Endothelial cell of umbilical vein (primary cell): Measurements from ENCODE around the gene OVOL1. TPM values are rescaled to one million over a fixed set of nuclear protein-coding genes. Genes with fewer than 3 reads are reported as not detected.

Experiments used
- Bru-seq: library from RNA; stranded (reverse); fragments of 400-500 nt; gene quantifications from one replicate; lab custom pipeline; 2021; lab: Mats Ljungman, UMichigan
- BruChase-seq, 2 experiments: library from RNA; stranded (reverse); fragments of 400-500 nt; gene quantifications; one replicate each; lab custom pipeline; 2021; lab: Mats Ljungman, UMichigan
- BruUV-seq: library from RNA; stranded (reverse); fragments of 400-500 nt; replicated peaks from 2 replicates; lab custom pipeline; 2021; lab: Mats Ljungman, UMichigan
- CTCF ChIA-PET: fragments of 300-600, 350-600 bp; sonication (Branson Sonifier 250); formaldehyde crosslinking; loops from one replicate; lab custom pipeline; 2021; ENCODE audit warnings: antibody characterized with exemption, inconsistent platforms; lab: Charles Lee
- POLR2A ChIA-PET: fragments of 300-600, 350-600 bp; sonication (Branson Sonifier 250); formaldehyde crosslinking; loops from one replicate; lab custom pipeline; 2021; ENCODE audit warnings: antibody characterized with exemption, inconsistent platforms; lab: Charles Lee
- DNase-seq: peaks from one replicate; pipeline ENCODE4 v3.0.0-alpha.2; 2011; ENCODE audit warnings: low read depth, low spot score
- FAIRE-seq: peaks from 2 replicates; lab custom pipeline; 2011; peaks lifted over from hg19 to GRCh38; lab: Jason Lieb, UNC
- H2AFZ ChIP-seq: 2 replicates; pipeline ENCODE4 v1.6.0; 2012; ENCODE audit warnings: low read depth, low read length, control low read depth, inconsistent platforms
- H3K27ac ChIP-seq: 2 replicates; pipeline ENCODE4 v1.5.1; 2011; ENCODE audit warnings: low read depth, mild to moderate bottlenecking, control low read depth, low read length, moderate library complexity; ENCODE audit not compliant: insufficient read depth
- H3K27me3 ChIP-seq, 2 experiments: 2 replicates each; pipeline versions ENCODE4 v1.6.0 to v1.6.1; 2011; ENCODE audit warnings: low read length in 2 of 2, mixed read lengths in 1 of 2; ENCODE audit not compliant: control insufficient read depth in 2 of 2, insufficient read depth in 2 of 2
- H3K36me3 ChIP-seq, 2 experiments: 2 replicates in 1 of 2; 3 replicates in 1 of 2; pipeline ENCODE4 v1.5.1; 2011; ENCODE audit warnings: low read length in 2 of 2, mild to moderate bottlenecking in 1 of 2, moderate library complexity in 1 of 2; ENCODE audit not compliant: control insufficient read depth in 2 of 2, insufficient read depth in 2 of 2; ENCODE audit errors: extremely low read depth in 1 of 2
- H3K4me1 ChIP-seq: 3 replicates; pipeline ENCODE4 v1.5.1; 2011; ENCODE audit warnings: mild to moderate bottlenecking, low read length; ENCODE audit not compliant: control insufficient read depth, insufficient read depth; ENCODE audit errors: extremely low read depth
- H3K4me2 ChIP-seq: 2 replicates; pipeline ENCODE4 v1.6.1; 2011; ENCODE audit warnings: low read length, control low read depth, mixed read lengths; ENCODE audit not compliant: insufficient read depth
- H3K4me3 ChIP-seq, 3 experiments: fragments of 200-600 bp in 1 of 3; sonication (generic), shearing (Covaris generic) in 1 of 3; replicated peaks in 1 of 3; 2 replicates each; pipeline ENCODE4 v1.5.1; 2011 to 2016; ENCODE audit warnings: control low read depth in 3 of 3, low read length in 3 of 3, mild to moderate bottlenecking in 2 of 3, inconsistent platforms in 1 of 3, low read depth in 1 of 3, moderate library complexity in 1 of 3; ENCODE audit not compliant: insufficient read depth in 1 of 3
- H3K79me2 ChIP-seq: 2 replicates; pipeline ENCODE4 v1.6.0; 2012; ENCODE audit warnings: low read length, inconsistent platforms; ENCODE audit not compliant: control insufficient read depth, insufficient read depth
- H3K9ac ChIP-seq: replicated peaks from 2 replicates; pipeline ENCODE3; 2011; ENCODE audit warnings: low read length, control low read depth; ENCODE audit not compliant: insufficient read depth; ENCODE audit errors: extremely low read depth
- H3K9me1 ChIP-seq: replicated peaks from 3 replicates; pipeline ENCODE4 v1.6.0; 2011; ENCODE audit warnings: mild to moderate bottlenecking, low read length; ENCODE audit not compliant: control insufficient read depth, insufficient read depth; ENCODE audit errors: extremely low read depth
- H3K9me3 ChIP-seq: replicated peaks from 2 replicates; pipeline ENCODE4 v1.5.1; 2012; ENCODE audit warnings: low read length, inconsistent platforms; ENCODE audit not compliant: control insufficient read depth, insufficient read depth
- H4K20me1 ChIP-seq: replicated peaks from 2 replicates; pipeline ENCODE3; 2011; ENCODE audit warnings: mild to moderate bottlenecking, low read length; ENCODE audit not compliant: control insufficient read depth, insufficient read depth; ENCODE audit errors: extremely low read depth
- CTCF ChIP-seq, 2 donors: IDR thresholded peaks; 1 replicate in 1 of 2; 2 replicates in 1 of 2; pipeline ENCODE4 v1.5.1; 2011; ENCODE audit warnings: low read length in 2 of 2, mild to moderate bottlenecking in 2 of 2, moderate library complexity in 2 of 2, control low read depth in 1 of 2, inconsistent platforms in 1 of 2, low read depth in 1 of 2; ENCODE audit not compliant: insufficient read depth in 1 of 2; ENCODE audit errors: extremely low read depth in 1 of 2
- EZH2 ChIP-seq: IDR thresholded peaks from 2 replicates; pipeline ENCODE4 v1.6.1; 2012; ENCODE audit warnings: borderline replicate concordance, low read depth, mild to moderate bottlenecking, moderate library complexity, low read length, inconsistent platforms; ENCODE audit not compliant: severe bottlenecking
- FOS ChIP-seq: IDR thresholded peaks from 2 replicates; pipeline ENCODE4 v1.6.1; 2011; ENCODE audit warnings: mild to moderate bottlenecking, low read length, moderate library complexity, borderline replicate concordance; ENCODE audit not compliant: insufficient read depth
- GATA2 ChIP-seq: IDR thresholded peaks from 2 replicates; pipeline ENCODE4 v1.7.0; 2011; ENCODE audit warnings: low read depth, mild to moderate bottlenecking, moderate library complexity, mixed read lengths, low read length; ENCODE audit not compliant: insufficient read length, insufficient read depth
- JUN ChIP-seq: IDR thresholded peaks from 2 replicates; pipeline ENCODE4 v1.6.1; 2011; ENCODE audit warnings: borderline replicate concordance, low read depth; ENCODE audit not compliant: insufficient read length, insufficient read depth
- MAX ChIP-seq: IDR thresholded peaks from 2 replicates; pipeline ENCODE4 v1.6.1; 2011; ENCODE audit not compliant: insufficient read depth, insufficient read length
- MYC ChIP-seq: IDR thresholded peaks from one replicate; pipeline ENCODE4 v1.6.1; 2011; ENCODE audit warnings: mild to moderate bottlenecking, low read depth, low read length
- POLR2A ChIP-seq: IDR thresholded peaks from 2 replicates; pipeline ENCODE4 v1.6.1; 2012; ENCODE audit warnings: low read depth, mild to moderate bottlenecking, control low read depth, low read length
- POLR2AphosphoS5 ChIP-seq: IDR thresholded peaks from 2 replicates; pipeline ENCODE4 v1.6.1; 2012; ENCODE audit warnings: low read depth, mild to moderate bottlenecking, control low read depth, low read length, moderate library complexity; ENCODE audit not compliant: insufficient read depth
- dilution Hi-C: fragments of 300-500 bp; cut with MboI; formaldehyde crosslinking; loops from one replicate; pipeline ENCODE4 v1.15.0; 2019; ENCODE audit warnings: low sequenced_read_pairs; ENCODE audit not compliant: extremely low pct_ligation_motif_present
- intact Hi-C: fragments of 100-400 bp; cut with micrococcal nuclease; formaldehyde crosslinking; loops from one replicate; pipeline ENCODE4 v1.10.0; 2022
- long read RNA-seq: library from polyadenylated mRNA; stranded (forward); transcript quantifications from one replicate; pipeline ENCODE4 v2.0.0, GENCODE V29; 2021
- polyA minus RNA-seq, 3 experiments: library from RNA; depleted of rRNA, polyadenylated mRNA; stranded (reverse); fragments of >200 nt; gene quantifications; 1 replicate in 1 of 3; 2 replicates in 2 of 3; pipeline ENCODE4 v1.2.3, GENCODE V29; 2011
- polyA plus RNA-seq, 4 experiments: library from polyadenylated mRNA; depleted of rRNA in 3 of 4; stranded (reverse) in 3 of 4; unstranded in 1 of 4; fragments of >200 nt; gene quantifications; 2 replicates each; pipeline versions ENCODE4 v1.2.1 to v1.2.3, GENCODE V29; 2011 to 2012; ENCODE audit warnings: missing spikeins in 1 of 4
- total RNA-seq: library from RNA; stranded (reverse); gene quantifications from 2 replicates; pipeline ENCODE4 v1.2.3, GENCODE V29; 2021

The OVOL1 gene
- total RNA-seq (not detected in 2 replicates), polyA plus RNA-seq (not detected in 2 replicates), polyA minus RNA-seq (not detected in 2 replicates), Bru-seq, nascent RNA (not detected), BruChase-seq, experiment 1, labeled RNA remaining after a 6-hour chase (percentile 8 among the genes with signal in this experiment), BruChase-seq, experiment 2, labeled RNA remaining after a 2-hour chase (percentile 8 among the genes with signal in this experiment)
- polyA plus RNA-seq (2011; cell fraction: cytosol; rRNA removed) = not detected in 2 replicates
- not detected in 2 replicates for polyA plus RNA-seq (2011; cell fraction: nucleus; rRNA removed)
- polyA plus RNA-seq (2012) = not detected in 2 replicates
- polyA minus RNA-seq (2011; cell fraction: cytosol; rRNA and poly(A)+ RNA removed) = not detected
- polyA minus RNA-seq (2011; cell fraction: nucleus; rRNA and poly(A)+ RNA removed) = not detected in 2 replicates
- long read RNA-seq = 0 reads

- Histone ChIP-seq H3K9me1 (no peaks in the 10 kb centered on the region), H3K9ac (no peak within 1 kb of the TSS), H3K4me2 (no peak within 1 kb of the TSS), H3K4me3 (no peak within 1 kb of the TSS), H2AFZ (no peak within 1 kb of the TSS), H4K20me1 (no peaks in the 10 kb centered on the region), H3K36me3 (no peaks in the 10 kb centered on the region), H3K27ac (no peak within 1 kb of the TSS), H3K9me3 (no peaks in the 10 kb centered on the region), H3K4me1 (no peaks in the 10 kb centered on the region), H3K27me3 (peaks cover 41 to 42% of the 10 kb centered on the region in 2 experiments), H3K79me2 (no peaks in the 10 kb centered on the region)
- dilution Hi-C loops (no loop called here), intact Hi-C loops (no loop called here)
- DNase-seq (no peak), FAIRE-seq (no peak)
- TF ChIP-seq EZH2 (peak; percentile 46), MYC (no peak)
- ChIA-PET CTCF (no interaction called here), POLR2A (no interaction called here)
- BruUV-seq = no TSS peak
Observed at GRCh38 chr11:65786786-65787636, at the start of gene OVOL1. OVOL1 (plus strand) TSS chr11:65787063; CDS start chr11:65787374, 311 bp downstream.

GRCh38 chr11:65739022-65739421 is 47.8 kb upstream of the OVOL1 start:
- H2AFZ ChIP-seq = no peak overlapping the region
- H4K20me1 ChIP-seq = no peaks in the 10 kb centered on the region
- ChIA-PET POLR2A (no interaction called here), CTCF (interaction anchor here (1.3 to 1.7 kb wide), 2 partner anchors 28 to 41 kb away, joined by 3 to 10 read pairs; no protein-coding TSS in a partner anchor)
- H3K36me3 ChIP-seq = no peaks in the 10 kb centered on the region
- H3K4me2 ChIP-seq = no peak overlapping the region
- H3K9ac ChIP-seq = no peak overlapping the region
- no peak for FAIRE-seq
- H3K79me2 ChIP-seq = no peaks in the 10 kb centered on the region
- no peak for DNase-seq
- BruUV-seq = no TSS peak
- H3K9me1 ChIP-seq = no peaks in the 10 kb centered on the region
- dilution Hi-C loops (no loop called here), intact Hi-C loops (no loop called here)
- H3K4me3 ChIP-seq = no peak overlapping the region
- no peaks in the 10 kb centered on the region for H3K9me3 ChIP-seq
- TF ChIP-seq MAX (no peak), MYC (no peak), POLR2A (no peak), POLR2AphosphoS5 (no peak), GATA2 (no peak), EZH2 (no peak), CTCF (IDR thresholded peaks at IDR 0.05; ENCODE audit: extremely low read depth in 1 of 2, insufficient read depth in 1 of 2, low read depth in 1 of 2, low read length in 2 of 2) (no peak), FOS (no peak), JUN (no peak)
- H3K4me1 ChIP-seq = no peaks in the 10 kb centered on the region
- H3K27me3 ChIP-seq = peaks cover 11 to 19% of the 10 kb centered on the region in 2 experiments
- H3K27ac ChIP-seq = no peak overlapping the region
